GM12892 (cell line): ENCODE results near the gene TCTA.

Source experiments
- POLR2A ChIP-seq: IDR thresholded peaks from 2 replicates; pipeline ENCODE4 v1.6.1; 2011; ENCODE audit warnings: low read depth, low read length, control low read depth
- POLR2AphosphoS5 ChIP-seq: IDR thresholded peaks from 2 replicates; pipeline ENCODE4 v1.6.1; 2011; ENCODE audit warnings: low read depth, low read length, control low read depth
- TAF1 ChIP-seq: IDR thresholded peaks from 2 replicates; pipeline ENCODE4 v1.6.1; 2011; ENCODE audit warnings: low read depth, mild to moderate bottlenecking, control low read depth, low read length, borderline replicate concordance

GRCh38 chr3:49378249-49378895, 33.9 kb upstream of the TCTA start:
- no peak for TF ChIP-seq TAF1
- no peak for TF ChIP-seq POLR2A
- no peak for TF ChIP-seq POLR2AphosphoS5
